ENCODE results near the gene ICAM5. TPM values are rescaled to one million over a fixed set of nuclear protein-coding genes. Genes with fewer than 3 reads are reported as not detected.

The ICAM5 gene
- total RNA-seq, 4 donors from 2014 or later, result 0.12 to 1.6 (median 1.3) TPM; not detected in 1

DNA sequence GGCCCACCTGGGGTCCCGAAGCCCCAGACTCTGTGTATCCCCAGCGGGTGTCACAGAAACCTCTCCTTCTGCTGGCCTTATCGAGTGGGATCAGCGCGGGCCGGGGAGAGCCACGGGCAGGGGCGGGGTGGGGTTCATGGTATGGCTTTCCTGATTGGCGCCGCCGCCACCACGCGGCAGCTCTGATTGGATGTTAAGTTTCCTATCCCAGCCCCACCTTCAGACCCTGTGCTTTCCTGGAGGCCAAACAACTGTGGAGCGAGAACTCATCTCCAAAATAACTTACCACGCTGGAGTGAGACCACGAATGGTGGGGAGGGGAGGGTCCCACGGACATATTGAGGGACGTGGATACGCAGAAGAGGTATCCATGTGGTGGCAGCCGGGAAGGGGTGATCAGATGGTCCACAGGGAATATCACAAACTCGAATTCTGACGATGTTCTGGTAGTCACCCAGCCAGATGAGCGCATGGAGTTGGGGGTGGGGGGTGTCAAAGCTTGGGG, 1.0 kb upstream of the ICAM5 start:
- WGBS, 2 donors, result 8 to 10% methylated on average over 2 to 8 of the region's 23 CpGs
- intact Hi-C loops (cut with DNase I), result no loop called here

DNA sequence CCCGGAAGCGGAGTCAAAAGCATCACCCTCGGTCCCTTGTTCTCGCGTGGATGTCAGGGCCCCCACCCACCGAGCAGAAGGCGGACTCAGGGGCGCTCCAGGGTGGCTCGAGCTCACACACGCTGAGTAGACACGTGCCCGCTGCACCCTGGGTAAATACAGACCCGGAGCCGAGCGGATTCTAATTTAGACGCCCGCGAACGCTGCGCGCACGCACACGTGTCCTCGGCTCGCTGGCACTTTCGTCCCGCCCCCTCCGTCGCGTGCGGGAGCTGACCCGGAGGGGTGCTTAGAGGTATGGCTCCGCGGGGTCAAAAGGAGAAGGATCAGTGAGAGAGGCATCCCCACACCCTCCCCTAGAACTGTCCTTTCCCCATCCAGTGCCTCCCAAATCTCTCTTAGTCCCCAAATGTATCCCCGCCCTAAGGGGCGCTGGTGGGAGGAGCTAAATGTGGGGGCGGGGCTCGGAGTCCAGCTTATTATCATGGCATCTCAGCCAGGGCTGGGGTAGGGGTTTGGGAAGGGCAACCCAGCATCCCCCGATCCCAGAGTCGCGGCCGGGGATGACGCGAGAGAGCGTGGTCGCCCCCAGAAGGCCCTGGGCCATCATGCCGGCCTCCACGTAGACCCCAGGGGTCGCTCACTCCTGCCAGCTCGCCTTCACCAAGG, 451 bp upstream of the ICAM5 start:
- Histone ChIP-seq H3K27me3 (peaks cover 15 to 77% (median 31%) of the 10 kb centered on the region in 4 donors), H3K4me1 (peaks cover 62 to 94% (median 65%) of the 10 kb centered on the region in 3 donors), H3K36me3 (peaks cover 0 to 17% (median 6%) of the 10 kb centered on the region in 3 donors), H3K27ac (peak overlapping the region in 1 of 4 donors; percentile 41), H3K4me3 (peak overlapping the region; percentile 20 to 66 (median 41)), H3K9me3 (no peaks in the 10 kb centered on the region)
- no peak for DNase-seq
- TF ChIP-seq CTCF (IDR thresholded peaks at IDR 0.05), result no peak
- no peak for TF ChIP-seq POLR2A (IDR thresholded peaks at IDR 0.05)
- 1 to 2% methylated on average over 11 to 20 of the region's 50 CpGs for WGBS, 2 donors
- intact Hi-C loops (cut with DNase I), result no loop called here

More for the DNA sequence above, 1.0 kb upstream of the ICAM5 start:
- H3K9me3 ChIP-seq, result no peaks in the 10 kb centered on the region
- TF ChIP-seq POLR2A (IDR thresholded peaks at IDR 0.05) (no peak), CTCF (IDR thresholded peaks at IDR 0.05) (no peak)
- peak overlapping the region in 1 of 4 donors; percentile 41 for H3K27ac ChIP-seq
- H3K4me1 ChIP-seq, result peaks cover 62 to 92% (median 65%) of the 10 kb centered on the region in 3 donors
- H3K36me3 ChIP-seq, result peaks cover 0 to 23% (median 11%) of the 10 kb centered on the region in 3 donors
- DNase-seq, result no peak
- peak overlapping the region; percentile 20 to 66 (median 41) for H3K4me3 ChIP-seq
- peaks cover 11 to 74% (median 27%) of the 10 kb centered on the region in 4 donors for H3K27me3 ChIP-seq

DNA sequence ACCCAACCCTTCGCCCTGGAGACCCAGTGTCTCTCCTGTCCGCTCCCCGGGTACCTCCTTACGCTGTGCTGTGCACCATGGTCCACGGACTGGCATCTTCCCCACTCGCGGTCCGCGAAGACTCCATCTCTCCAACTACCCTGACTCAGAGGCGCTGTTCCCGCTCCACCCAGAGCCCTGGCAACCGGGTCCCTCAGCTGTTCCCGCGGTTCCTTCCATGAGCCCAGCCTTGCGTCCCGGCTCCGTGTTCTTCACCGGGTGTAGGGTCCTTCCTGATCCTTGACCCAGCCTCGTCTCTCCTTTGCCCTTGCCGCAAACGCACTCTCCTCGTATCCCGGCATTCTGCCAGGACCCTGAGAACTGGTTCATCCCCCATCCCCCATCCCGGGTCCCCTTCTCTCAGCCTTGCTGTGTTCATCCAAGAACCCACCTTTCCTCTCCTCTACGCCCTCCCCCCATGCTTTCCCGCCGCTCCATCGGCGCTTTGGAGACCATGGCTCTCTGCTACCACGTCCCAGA, 664 bp downstream of the ICAM5 start:
- no peak for DNase-seq
- H3K27ac ChIP-seq, result peak overlapping the region in 1 of 4 donors; percentile 52

GRCh38 chr19:10290876-10291553, 1.3 kb downstream of the ICAM5 start:
- peak overlapping the region; percentile 18 to 66 (median 41) for H3K4me3 ChIP-seq
- H3K9me3 ChIP-seq, result no peaks in the 10 kb centered on the region
- H3K27me3 ChIP-seq, result peaks cover 27 to 93% (median 41%) of the 10 kb centered on the region in 4 donors
- DNase-seq, result no peak
- 0 to 2% methylated on average over 6 of the region's 57 CpGs for WGBS, 2 donors
- peak overlapping the region in 2 of 4 donors; percentile 36 to 52 for H3K27ac ChIP-seq
- H3K36me3 ChIP-seq, result no peaks in the 10 kb centered on the region
- TF ChIP-seq CTCF (IDR thresholded peaks at IDR 0.05), result no peak
- TF ChIP-seq POLR2A (IDR thresholded peaks at IDR 0.05), result peak in 1 of 4 donors; percentile 46
- intact Hi-C loops (cut with DNase I), result no loop called here
- peaks cover 69 to 100% (median 70%) of the 10 kb centered on the region in 3 donors for H3K4me1 ChIP-seq

More for the DNA sequence above, 664 bp downstream of the ICAM5 start:
- Histone ChIP-seq H3K36me3 (peaks cover 0 to 6% (median 0%) of the 10 kb centered on the region in 3 donors), H3K4me3 (peak overlapping the region; percentile 20 to 66 (median 41)), H3K27me3 (peaks cover 24 to 87% (median 39%) of the 10 kb centered on the region in 4 donors), H3K4me1 (peaks cover 66 to 100% (median 70%) of the 10 kb centered on the region in 3 donors), H3K9me3 (no peaks in the 10 kb centered on the region)
- intact Hi-C loops (cut with DNase I), result no loop called here
- TF ChIP-seq CTCF (IDR thresholded peaks at IDR 0.05), result no peak
- TF ChIP-seq POLR2A (IDR thresholded peaks at IDR 0.05), result no peak
- 1 to 3% methylated on average over 30 of the region's 30 CpGs for WGBS, 2 donors

Data from esophagus squamous epithelium (tissue), 5 donors.